ENCODE measurements around the gene ANGPT4. TPM values are rescaled to one million over a fixed set of nuclear protein-coding genes. Genes with fewer than 3 reads are reported as not detected.

ANGPT4 gene
- total and polyA plus RNA-seq, 2 of the 13 experiments (the other 11 are each of a cell fraction or from before 2014, with no cell fraction given): not detected

DNA sequence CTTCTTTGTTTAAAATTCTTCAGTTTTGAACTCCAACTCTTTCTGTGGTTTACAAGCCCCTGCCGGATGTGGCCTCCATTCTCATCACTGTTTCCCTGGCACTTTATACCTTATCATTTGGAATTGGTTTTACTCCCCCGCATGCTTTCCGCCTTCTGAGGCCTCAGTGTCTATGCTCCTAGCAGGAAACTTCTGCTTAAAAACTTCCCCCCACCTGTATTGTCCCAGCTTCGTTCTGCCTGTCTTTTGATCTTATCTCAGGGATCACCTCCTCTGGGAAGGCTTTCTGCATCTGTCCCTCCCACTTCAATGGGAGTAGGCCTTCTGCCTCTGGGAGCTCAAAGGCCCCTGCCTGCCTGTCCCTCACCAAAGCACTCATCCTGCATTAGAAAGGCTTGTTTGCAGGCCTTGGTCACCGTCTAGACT lies 3.4 kb upstream of the ANGPT4 start (continued):
- TF ChIP-seq, protein P1, sequence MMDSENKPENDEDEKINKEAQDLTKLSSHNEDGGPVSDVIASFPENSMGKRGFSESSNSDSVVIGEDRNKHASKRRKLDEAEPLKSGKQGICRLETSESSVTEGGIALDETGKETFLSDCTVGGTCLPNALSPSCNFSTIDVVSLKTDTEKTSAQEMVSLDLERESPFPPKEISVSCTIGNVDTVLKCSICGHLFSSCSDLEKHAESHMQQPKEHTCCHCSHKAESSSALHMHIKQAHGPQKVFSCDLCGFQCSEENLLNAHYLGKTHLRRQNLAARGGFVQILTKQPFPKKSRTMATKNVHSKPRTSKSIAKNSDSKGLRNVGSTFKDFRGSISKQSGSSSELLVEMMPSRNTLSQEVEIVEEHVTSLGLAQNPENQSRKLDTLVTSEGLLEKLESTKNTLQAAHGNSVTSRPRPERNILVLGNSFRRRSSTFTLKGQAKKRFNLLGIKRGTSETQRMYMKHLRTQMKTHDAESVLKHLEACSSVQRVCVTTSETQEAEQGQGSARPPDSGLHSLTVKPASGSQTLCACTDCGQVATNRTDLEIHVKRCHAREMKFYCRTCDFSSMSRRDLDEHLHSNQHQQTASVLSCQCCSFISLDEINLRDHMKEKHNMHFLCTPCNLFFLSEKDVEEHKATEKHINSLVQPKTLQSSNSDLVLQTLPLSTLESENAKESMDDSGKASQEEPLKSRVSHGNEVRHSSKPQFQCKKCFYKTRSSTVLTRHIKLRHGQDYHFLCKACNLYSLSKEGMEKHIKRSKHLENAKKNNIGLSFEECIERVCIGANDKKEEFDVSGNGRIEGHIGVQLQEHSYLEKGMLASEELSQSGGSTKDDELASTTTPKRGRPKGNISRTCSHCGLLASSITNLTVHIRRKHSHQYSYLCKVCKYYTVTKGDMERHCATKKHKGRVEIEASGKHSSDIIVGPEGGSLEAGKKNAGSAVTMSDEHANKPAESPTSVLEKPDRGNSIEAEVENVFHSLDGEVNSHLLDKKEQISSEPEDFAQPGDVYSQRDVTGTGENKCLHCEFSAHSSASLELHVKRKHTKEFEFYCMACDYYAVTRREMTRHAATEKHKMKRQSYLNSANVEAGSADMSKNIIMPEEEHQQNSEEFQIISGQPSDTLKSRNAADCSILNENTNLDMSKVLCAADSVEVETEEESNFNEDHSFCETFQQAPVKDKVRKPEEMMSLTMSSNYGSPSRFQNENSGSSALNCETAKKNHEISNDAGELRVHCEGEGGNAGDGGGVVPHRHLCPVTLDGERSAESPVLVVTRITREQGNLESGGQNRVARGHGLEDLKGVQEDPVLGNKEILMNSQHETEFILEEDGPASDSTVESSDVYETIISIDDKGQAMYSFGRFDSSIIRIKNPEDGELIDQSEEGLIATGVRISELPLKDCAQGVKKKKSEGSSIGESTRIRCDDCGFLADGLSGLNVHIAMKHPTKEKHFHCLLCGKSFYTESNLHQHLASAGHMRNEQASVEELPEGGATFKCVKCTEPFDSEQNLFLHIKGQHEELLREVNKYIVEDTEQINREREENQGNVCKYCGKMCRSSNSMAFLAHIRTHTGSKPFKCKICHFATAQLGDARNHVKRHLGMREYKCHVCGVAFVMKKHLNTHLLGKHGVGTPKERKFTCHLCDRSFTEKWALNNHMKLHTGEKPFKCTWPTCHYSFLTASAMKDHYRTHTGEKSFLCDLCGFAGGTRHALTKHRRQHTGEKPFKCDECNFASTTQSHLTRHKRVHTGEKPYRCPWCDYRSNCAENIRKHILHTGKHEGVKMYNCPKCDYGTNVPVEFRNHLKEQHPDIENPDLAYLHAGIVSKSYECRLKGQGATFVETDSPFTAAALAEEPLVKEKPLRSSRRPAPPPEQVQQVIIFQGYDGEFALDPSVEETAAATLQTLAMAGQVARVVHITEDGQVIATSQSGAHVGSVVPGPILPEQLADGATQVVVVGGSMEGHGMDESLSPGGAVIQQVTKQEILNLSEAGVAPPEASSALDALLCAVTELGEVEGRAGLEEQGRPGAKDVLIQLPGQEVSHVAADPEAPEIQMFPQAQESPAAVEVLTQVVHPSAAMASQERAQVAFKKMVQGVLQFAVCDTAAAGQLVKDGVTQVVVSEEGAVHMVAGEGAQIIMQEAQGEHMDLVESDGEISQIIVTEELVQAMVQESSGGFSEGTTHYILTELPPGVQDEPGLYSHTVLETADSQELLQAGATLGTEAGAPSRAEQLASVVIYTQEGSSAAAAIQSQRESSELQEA (CRISPR knock-in tag; IDR thresholded peaks at IDR 0.05; ENCODE audit: not compliant biosample characterization): no peak
- no peak for TF ChIP-seq NPAS2 (CRISPR knock-in tag; IDR thresholded peaks at IDR 0.05; ENCODE audit: borderline replicate concordance)
- no peak for TF ChIP-seq FOXO1 (CRISPR knock-in tag; IDR thresholded peaks at IDR 0.05)
- no peak for TF ChIP-seq ZNF629 (CRISPR knock-in tag; conservative IDR thresholded peaks at IDR 0.05)

DNA sequence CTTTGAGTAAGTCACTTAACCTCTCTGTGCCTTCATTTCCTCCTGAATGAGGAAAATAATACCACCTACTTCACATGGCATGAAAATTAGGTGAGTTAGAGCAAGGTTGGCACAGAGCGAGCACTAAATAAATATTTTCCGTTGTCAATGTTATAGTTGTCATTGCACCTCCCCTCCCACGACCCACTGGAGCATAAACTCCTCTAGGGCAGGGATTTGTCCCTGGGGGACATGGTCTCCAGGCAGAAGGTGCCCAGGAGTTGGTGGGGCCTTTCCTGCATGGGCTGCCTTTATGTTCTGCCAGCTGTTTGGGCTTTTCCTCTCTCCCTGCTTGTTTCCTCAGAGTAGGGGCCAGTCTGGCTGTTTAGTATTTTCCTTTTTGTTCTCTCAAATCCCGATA lies 1.3 kb upstream of the ANGPT4 start:
- H3K9ac ChIP-seq (ENCODE audit: insufficient read depth, low read depth, low read length): no peak overlapping the region
- no peaks in the 10 kb centered on the region for H4K20me1 ChIP-seq (ENCODE audit: insufficient read depth, low read length)
- ATAC-seq: no peak
- H3K4me2 ChIP-seq (ENCODE audit: low read depth, low read length): no peak overlapping the region
- H3K79me2 ChIP-seq (ENCODE audit: insufficient read depth, low read length): no peaks in the 10 kb centered on the region
- no peak overlapping the region for H3K4me3 ChIP-seq (replicated peaks in 1 of 3; ENCODE audit: insufficient read depth in 1 of 3, low read depth in 2 of 3, low read length in 3 of 3)
- no TSS peak for BruUV-seq (replicated peaks)
- POLR2A ChIA-PET: no interaction called here
- no peaks in the 10 kb centered on the region for H3K4me1 ChIP-seq (ENCODE audit: insufficient read depth, low read length)
- no peaks in the 10 kb centered on the region for H3K9me3 ChIP-seq (ENCODE audit: low read length)
- no peak for FAIRE-seq
- H3K27me3 ChIP-seq (ENCODE audit: control insufficient read depth in 1 of 2, insufficient read depth in 2 of 2, low read length in 2 of 2): peaks cover 4 to 17% of the 10 kb centered on the region in 2 experiments; a peak in 3 of 5 replicates
- no peak overlapping the region for H3K27ac ChIP-seq (ENCODE audit: extremely low read length, insufficient read depth, low read length)
- intact Hi-C loops (cut with micrococcal nuclease; ENCODE audit: unreplicated experiment): no loop called here
- WGBS (ENCODE audit: low lambda C conversion rate): 15% methylated on average over 4 of the region's 4 CpGs
- no peak for DNase-seq (ENCODE audit: low spot score)
- CTCF ChIA-PET (ENCODE audit: low intra/inter-chr PET ratio, low total read pairs): no interaction called here
- H2AFZ ChIP-seq (ENCODE audit: low read length): no peak overlapping the region
- TF ChIP-seq DNMT3B (CRISPR knock-in tag; conservative IDR thresholded peaks at IDR 0.05): no peak
- TF ChIP-seq MTF2 (CRISPR knock-in tag; IDR thresholded peaks at IDR 0.05; ENCODE audit: borderline replicate concordance): no peak
- TF ChIP-seq ZFP90 (CRISPR knock-in tag; IDR thresholded peaks at IDR 0.05; ENCODE audit: borderline replicate concordance): no peak
- in situ Hi-C loops (cut with HindIII; ENCODE audit: extremely low pct_ligation_motif_present, low pct_unique_long_range_greater_than_20kb): no loop called here
- no peaks in the 10 kb centered on the region for H3K36me3 ChIP-seq (replicated peaks in 1 of 2; ENCODE audit: control insufficient read depth in 1 of 2, insufficient read depth in 2 of 2, low read length in 2 of 2)
